Activated CD4-positive, alpha-beta T cell treated with anti-CD3 and anti-CD28 coated beads, Interleukin-2, amount 50 U/mL, for 16 hours (primary cell): ENCODE data around the gene FIZ1.

Experiments
- DNase-seq: peaks from one replicate; pipeline ENCODE4 v3.0.0-alpha.2; 2020

FIZ1 gene

DNA sequence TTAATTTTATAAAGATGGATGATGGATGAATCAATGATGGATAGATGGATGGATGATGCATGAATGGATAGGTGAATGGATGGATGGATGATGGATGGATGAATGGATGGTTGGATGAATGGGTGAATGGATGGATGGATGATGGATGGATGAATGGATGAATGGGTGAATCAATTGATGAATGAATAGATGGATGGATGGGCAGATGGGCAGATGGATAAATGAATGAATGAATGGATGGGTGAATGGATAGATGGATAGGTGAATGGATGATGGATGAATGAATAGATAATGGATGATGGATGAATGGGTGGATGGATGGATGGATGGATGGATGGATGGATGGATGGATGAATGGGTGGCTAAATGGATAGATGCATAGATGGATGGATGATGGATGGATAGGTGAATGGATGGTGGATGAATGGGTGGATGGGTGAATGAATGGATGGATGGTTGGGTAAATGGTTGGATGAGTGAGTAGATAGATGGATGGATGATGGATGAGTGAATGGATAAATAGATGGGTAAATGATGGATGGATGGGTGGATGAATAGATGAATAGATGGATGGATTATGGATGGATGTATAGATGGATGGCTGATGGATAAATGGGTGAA lies 31.5 kb downstream of the FIZ1 start:
- DNase-seq, result no peak

DNA sequence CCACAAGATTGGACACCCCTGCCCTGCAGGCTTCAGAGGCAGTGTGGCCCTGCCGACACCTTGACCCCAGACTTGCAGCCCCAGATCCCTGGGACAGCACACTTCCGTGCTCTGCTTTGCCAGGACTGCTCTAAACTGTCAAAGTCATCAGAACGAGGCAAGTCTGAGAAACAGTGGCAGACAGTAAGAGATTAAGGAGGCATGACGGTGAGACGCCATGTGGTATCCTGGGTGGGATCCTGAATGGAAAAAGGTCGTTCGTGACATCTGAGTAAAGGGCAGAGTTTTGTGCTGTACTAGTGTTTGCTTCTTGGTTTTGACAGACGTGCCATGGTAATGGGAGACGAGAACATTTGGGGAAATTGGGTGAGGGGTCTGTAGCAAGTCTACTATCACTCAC lies 32.5 kb downstream of the FIZ1 start:
- DNase-seq, result no peak

DNA sequence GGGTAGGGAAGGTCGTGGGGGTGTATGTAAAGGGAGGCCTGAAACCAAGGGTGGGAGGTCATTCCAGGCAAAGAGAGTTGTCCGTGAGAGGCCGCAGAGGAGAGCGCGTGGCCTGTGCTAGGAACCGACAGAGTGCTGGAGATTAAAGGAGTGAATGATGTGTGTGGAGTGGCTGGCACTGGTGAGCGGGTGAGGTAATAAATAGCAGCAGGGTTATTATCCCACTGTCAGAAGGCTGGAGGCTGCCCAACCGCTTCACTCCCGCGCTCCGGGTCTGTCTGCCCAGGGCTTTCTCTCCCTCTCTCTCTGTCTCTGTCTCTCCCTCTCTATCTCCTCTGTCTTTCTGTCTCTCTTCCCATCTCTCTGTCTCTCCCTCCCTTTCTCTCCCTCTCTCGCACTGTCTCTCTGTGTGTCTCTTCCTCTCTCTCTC lies 36.0 kb downstream of the FIZ1 start:
- no peak for DNase-seq

DNA sequence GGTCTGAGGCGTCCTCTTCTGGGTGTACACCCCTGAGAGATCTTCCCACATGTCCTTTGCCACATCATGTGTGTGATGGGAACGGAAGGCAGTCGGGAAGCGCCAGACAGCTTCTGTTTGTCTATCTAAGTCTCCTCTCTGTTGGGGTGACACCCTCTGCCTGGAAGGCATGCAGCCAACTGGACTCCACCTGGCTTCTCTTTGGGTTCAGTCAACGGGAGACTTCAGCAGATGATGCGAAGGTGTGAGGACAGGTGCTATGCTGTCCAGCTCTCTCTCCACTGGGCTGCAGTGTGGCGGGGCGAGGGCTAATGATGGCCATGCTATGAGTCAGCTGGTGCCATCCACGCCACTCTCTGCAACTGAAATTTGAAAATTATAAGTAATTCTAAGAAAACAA lies 39.6 kb downstream of the FIZ1 start:
- no peak for DNase-seq

DNA sequence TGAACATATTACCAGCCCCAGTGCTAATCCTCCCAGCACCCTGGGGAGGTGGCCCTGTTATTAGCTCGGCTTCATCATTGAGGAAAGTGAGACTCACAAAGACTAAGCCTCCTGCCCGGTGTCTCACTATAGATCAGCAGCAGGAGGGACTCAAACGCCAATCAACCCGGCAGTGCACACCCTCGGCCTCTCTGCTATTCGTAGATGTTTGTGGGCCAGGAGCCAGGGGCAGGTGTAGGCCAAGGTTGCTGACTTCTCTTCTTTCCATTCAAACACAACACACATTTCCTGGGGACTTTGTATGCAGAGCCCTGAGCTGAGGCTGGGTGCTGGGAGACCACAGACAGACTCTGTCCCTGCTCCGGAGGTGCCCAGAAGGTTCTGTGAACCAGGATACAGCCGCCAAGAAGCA lies 44.6 kb downstream of the FIZ1 start:
- DNase-seq, result no peak

DNA sequence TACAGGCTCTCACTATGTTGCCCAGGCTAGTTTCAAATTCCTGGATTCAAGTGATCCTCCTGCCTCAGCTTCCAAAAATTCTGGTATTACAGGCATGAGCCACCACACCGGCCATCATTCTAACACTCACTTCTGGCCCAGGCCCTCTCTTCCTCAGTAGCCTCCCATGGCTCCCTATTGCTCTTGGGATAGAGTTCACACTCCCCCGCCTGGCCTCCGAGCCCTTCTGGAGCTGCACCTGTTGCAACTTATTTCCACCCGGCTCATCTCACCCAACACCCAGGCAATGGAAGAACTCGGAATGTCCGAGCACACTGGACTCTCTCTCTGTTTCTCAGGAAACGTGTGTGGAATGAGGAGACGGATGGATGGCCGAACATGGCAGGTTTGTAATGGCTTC lies 45.0 kb downstream of the FIZ1 start:
- no peak for DNase-seq

DNA sequence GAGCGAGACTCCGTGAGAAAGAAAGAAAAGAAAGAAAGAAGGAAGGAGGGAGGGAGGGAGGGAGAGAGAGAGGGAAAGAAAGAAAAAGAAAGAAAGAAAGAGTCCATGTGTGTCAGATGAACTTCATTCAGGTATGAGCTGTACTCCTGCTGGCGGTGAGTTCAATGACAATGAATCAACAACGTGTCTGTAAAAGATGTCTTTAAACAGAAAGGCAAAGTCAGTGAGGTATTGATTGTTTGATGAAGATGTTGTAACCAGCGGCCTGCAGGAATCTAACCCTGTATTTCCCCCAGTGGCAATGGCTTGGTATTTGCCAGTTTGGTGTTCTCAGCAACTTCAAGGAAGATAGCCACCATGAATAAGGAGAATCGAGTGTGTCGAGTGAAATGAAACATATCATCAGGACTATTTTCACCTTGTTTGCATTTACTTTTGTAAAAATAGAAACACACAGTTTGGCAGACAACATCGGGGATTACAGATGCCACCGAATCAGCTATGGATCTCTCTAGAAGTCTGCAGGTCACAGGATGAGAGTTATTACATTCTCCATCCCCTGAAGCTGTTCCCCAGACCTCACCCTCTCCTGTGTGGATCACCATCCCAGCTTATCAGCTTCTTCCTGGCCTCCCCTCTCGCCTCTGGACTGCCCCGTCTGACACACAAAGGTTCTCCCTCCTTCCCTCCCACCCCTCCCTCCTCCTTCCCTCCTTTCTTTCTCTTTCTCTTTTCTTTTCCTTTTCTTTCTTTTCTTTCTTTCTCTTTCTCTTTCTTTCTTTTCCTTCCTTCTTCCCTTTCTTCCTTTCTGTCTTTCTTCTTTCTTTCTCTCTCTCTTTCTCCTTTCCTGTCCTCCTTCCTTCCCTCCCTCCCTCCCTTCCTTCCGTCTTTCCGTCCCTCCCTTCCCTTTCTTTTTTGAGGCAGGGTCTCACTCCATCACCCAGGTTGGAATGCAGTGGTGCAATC lies 45.8 kb downstream of the FIZ1 start:
- DNase-seq, result no peak

DNA sequence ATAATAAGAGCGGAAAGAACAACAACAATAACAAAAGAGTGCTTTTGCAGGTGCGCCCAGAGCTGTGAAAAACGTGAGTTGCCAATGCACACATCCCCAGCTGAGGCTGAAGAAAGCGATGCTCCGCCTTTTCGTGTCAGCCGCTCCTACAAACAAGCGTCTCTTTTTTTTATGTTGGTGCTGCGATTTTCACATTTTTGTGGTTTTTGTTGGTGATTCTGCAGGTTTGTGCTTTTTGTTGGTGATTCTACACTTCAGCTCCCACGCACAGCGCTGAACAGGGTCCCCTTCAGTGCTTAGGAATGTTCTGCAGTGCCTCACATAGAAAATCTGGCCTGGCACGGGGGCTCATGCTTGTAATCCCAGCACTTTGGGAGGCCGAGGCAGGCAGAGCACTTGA lies 46.7 kb downstream of the FIZ1 start:
- DNase-seq, result no peak

DNA sequence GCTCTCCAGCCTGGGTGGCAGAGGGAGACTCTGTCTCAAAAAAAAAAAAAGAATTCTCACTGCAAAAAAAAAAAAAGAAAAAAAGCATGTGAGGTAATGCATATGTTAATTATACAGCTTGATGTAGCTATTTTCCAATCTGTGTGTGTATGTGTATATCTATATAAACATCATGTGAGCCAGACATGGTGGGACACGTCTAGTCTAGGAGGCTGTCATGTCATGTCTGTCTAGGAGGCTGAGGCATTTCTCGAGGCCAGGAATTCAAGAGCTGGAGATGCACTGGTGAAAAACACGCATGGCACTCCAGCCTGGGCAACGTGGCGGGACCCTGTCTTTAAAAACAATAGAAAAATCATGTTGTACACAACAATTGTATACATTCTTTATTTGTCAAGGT lies 47.1 kb downstream of the FIZ1 start:
- no peak for DNase-seq

DNA sequence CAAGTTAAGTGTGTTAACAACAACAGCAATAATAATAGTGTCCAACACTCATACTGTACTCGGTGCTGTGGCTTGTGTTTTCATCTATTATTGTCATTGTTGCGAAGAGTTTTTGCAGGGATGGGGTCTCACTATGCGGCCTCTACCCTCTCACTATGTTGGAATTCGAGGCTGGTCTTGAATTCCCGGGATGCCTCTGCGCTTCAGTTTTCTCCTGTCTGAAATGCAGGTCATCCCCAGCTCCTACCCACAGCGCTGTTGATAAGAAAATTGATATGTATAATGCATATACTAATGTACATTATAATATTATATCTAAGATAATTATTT lies 49.0 kb downstream of the FIZ1 start:
- DNase-seq, result no peak

DNA sequence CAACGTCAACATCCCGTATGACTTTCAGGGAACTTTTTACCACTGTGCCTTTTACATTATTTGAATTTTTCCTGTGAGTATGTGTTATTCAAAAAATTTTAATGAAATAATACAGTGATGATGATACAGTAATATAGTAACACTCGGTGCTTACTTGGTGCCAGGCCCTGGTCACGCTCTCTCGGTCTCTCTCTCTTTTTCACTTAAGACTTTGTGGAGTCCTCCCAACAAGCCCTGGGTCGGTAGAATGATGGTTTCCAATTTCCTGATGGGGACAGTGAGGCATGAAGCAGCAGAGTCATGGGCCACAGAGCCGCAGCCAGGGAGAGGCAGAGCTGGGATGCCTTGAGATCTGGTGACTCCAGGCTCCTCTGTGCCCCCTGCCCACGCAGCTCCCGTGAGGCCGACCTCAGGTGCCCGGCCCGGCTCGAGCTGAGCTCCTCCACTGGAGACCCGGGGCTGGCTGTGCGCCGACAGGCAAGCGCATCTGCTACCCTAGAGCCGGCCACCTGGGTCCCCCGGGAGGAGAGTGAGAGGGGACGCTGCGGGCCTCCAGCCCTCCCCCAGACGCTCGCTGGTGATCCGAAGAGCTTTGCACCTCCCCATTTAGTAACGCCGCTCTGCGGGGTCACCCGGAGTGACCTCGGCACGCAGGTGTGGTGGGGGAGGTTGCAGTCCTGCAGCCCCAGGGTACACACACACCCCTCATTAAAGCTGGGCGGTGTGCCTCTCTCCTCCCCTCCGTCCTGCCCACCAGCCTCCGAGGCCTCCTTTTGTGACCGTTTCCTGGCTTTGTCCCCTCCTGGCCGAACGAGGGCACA lies 49.6 kb downstream of the FIZ1 start:
- no peak for DNase-seq

DNA sequence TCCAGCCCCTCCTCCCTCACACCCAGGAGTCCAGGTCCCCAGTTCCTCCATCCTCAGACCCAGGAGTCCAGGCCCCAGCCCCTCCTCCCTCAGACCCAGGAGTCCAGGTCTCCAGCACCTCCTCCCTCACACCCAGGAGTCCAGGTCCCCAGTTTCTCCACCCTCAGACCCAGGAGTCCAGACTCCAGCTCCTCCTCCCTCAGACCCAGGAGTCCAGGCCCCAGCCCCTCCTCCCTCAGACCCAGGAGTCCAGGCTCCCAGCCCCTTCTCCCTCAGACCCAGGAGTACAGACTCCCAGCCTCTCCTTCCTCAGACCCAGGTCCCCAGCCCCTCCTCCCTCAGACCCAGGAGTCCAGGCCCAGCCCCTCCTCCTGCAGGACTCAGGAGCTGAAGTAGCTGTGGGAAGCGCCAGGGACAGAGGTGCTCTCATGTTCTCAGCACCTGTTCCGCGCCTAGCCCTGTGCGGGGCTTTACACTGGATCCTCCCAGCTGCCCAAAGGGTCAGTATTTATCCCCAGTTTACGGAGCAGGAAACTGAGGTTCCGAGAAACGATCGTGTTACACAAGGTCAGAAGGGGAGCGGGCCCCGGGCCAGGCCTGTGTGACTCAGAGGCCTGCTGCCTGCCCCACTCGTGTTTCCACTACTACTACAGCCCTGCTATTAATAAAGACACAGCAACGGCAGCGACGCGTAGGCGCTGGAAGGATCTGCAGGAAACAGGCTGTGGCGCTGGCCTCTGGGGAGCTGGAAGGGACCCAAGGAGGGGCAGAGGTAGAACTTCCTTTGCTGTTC lies 52.3 kb downstream of the FIZ1 start:
- DNase-seq, result no peak

DNA sequence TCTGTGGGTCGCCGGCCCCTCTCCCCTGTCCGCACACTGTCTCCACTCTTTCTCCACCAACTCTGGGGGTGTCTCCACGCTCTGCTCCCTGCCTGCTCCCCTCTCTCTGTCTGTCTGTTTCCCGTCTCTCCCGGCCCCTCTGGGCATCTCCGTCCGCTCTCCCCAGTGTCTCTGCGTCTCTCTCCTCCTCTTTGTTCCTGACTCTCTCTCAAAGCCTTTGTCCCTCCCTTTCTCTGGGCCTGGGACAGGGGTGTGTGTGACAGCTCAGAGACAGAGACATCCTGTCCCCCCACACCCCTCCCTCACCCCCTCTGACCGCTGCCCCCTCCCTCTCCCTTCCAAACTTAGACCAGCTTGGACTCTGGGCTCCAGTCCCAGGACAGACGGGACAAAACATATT lies 53.3 kb downstream of the FIZ1 start:
- no peak for DNase-seq

DNA sequence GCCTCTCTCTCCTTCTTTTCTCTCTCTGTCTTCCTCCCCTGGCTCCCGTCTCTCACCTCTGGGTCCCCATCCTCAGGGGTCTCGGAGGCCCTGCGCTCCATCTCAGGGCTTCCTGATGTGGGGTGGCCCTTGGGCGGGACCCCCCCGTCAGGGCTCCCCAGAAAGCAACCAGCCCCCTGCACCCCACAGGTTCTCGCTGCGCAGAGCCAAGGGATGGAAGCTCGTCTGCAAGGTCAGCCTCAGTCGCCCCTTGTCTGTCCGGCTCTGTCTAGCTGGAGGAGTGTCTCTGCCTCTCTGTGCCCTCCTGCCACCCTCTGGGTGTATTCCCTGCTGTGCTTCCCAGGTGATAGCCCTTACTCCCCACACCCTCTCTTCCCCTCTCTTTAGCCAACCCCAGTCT lies 53.9 kb downstream of the FIZ1 start, which contains the start of gene SBK3:
SBK3 (minus strand) TSS at position 101 of the 400 bp plus-strand sequence; CDS start at position 101, 0 bp downstream.
- no peak for DNase-seq

DNA sequence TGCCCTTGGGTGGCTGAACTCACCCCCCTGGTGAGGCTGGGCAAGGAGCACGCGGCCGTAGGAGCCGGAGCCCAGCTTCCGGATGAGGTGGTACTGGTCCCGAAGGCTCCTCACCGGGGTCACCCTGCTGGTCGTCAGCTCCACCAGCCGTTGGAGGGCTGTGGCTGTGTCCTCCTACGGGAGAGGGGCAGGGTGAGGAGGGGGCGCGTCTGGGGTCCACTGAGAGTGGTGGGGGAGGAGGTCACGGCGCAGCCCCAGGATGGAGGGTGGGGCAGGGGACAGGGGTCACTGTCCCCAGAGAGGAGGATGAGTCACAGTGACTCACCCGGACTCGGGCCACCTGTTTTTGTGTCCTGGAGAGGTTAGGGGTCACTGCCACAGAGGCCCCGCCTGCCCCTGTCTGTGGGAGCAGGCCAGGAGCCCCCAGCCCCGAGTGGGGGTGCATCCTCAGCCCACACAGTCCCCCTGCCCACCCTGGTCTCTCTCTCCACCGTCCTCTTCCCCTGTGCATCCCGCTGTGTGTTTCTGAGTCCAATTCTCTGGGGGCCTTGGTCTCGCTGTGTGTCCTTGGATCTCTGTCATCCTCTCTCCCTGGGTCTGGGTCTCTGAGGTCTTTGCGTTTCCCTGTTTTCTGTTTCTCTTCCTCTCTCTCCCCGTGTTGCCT lies 54.4 kb downstream of the FIZ1 start:
- no peak for DNase-seq

DNA sequence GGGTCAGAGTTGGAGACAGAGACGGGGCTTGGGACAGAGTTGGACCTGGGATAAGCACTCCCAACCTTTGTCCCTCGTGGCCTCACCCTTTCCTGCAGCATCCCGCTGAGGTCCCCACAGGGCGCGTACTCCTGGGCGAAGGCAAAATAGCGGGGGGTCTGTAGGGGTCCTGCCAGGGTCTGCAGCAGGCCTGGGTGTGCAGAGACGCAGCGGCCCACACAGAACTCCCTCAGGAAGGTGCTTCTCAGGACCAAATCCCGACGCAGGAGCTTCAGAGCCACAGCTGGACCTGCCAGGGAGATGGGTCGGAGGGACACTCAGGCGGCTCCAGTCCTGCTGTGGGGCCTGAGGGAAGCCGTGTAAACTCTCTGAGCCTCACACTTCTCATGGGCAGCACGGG lies 55.3 kb downstream of the FIZ1 start:
- no peak for DNase-seq

DNA sequence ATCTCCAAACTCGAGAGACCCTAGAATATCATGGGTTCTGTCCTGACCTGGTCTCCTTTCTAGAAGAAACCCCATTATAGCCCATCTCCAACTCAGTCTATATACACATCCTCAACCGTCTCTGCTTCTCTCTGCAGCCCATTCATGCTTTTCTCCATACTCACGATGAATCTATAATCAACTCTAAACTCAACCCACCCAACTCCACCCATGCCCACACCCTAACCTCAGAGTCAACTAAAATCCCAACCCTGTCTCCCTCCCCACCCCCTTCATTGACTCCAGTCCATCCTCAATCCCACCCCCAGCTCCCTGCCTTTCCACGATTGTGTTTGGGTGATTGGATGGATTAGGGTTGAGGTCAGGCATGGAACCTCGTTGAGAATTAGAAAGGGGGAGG lies 55.8 kb downstream of the FIZ1 start:
- no peak for DNase-seq

DNA sequence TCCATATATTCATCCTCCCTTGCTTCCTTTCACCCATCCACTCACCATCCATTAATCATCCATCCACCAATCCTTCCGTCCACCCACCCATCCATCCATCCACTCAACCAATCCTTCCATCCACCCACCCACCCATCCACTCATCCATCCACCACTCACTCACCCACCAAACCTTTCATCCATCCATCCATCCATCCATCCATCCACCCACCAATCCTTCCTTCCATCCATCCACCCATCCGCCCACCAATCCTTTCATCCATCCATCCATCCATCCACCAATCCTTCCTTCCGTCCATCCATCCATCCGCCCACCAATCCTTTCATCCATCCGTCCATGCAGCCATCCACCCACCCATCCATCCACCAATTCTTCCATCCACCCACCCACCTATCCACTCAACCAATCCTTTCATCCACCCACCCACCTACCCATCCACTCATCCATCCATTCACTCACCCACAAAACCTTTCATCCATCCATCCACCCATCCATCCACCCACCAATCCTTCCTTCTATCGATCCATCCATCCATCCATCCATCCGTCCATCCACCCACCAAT lies 56.9 kb downstream of the FIZ1 start:
- DNase-seq, result no peak
